Endodermal cell (in vitro differentiated cells): Measurements from ENCODE around the gene FIBCD1. TPM values are rescaled to one million over a fixed set of nuclear protein-coding genes. Genes with fewer than 3 reads are reported as not detected.

Experiments used
- DNase-seq: peaks from one replicate; pipeline ENCODE4 v3.0.0-alpha.2; 2017
- H3K27ac ChIP-seq: 2 replicates; pipeline ENCODE4 v1.5.1; 2013; ENCODE audit warnings: mild to moderate bottlenecking, low read depth, low read length, moderate library complexity
- H3K27me3 ChIP-seq: 2 replicates; pipeline ENCODE4 v1.6.1; 2013; ENCODE audit warnings: mild to moderate bottlenecking, low read length, moderate library complexity; ENCODE audit not compliant: insufficient read depth, control insufficient read depth, poor library complexity, severe bottlenecking
- H3K36me3 ChIP-seq: 2 replicates; pipeline ENCODE4 v1.7.0; 2013; ENCODE audit warnings: mild to moderate bottlenecking, low read length, moderate library complexity; ENCODE audit not compliant: control insufficient read depth, insufficient read depth
- H3K4me1 ChIP-seq: one replicate; pipeline ENCODE4 v1.7.0; 2013; ENCODE audit warnings: low read length; ENCODE audit not compliant: control insufficient read depth, insufficient read depth
- H3K4me3 ChIP-seq: 2 replicates; pipeline ENCODE4 v1.5.1; 2013; ENCODE audit warnings: mild to moderate bottlenecking, low read length, moderate library complexity
- H3K9ac ChIP-seq: 2 replicates; pipeline ENCODE4 v1.6.1; 2013; ENCODE audit warnings: mild to moderate bottlenecking, low read length, moderate library complexity; ENCODE audit not compliant: poor library complexity, severe bottlenecking; ENCODE audit errors: extremely low read depth
- H3K9me3 ChIP-seq: 2 replicates; pipeline ENCODE4 v1.6.1; 2013; ENCODE audit warnings: mild to moderate bottlenecking, low read length, moderate library complexity; ENCODE audit not compliant: control insufficient read depth
- H3K27ac Mint-ChIP-seq: 2 replicates; pipeline ENCODE4 v1.8.0; 2020; ENCODE audit warnings: mixed read lengths
- H3K27me3 Mint-ChIP-seq: 2 replicates; pipeline ENCODE4 v1.8.0; 2021; ENCODE audit warnings: mild to moderate bottlenecking, mixed read lengths; ENCODE audit not compliant: insufficient read depth
- H3K36me3 Mint-ChIP-seq: 2 replicates; pipeline ENCODE4 v1.8.0; 2020; ENCODE audit warnings: low read depth, mixed read lengths
- H3K4me1 Mint-ChIP-seq: 2 replicates; pipeline ENCODE4 v1.8.0; 2020; ENCODE audit warnings: mixed read lengths
- H3K4me3 Mint-ChIP-seq: 2 replicates; pipeline ENCODE4 v1.8.0; 2020; ENCODE audit warnings: mild to moderate bottlenecking, moderate library complexity, mixed read lengths
- H3K9me3 Mint-ChIP-seq: 2 replicates; pipeline ENCODE4 v1.8.0; 2020; ENCODE audit warnings: mild to moderate bottlenecking, mixed read lengths
- CTCF ChIP-seq: fragments of 200-600 bp; sonication (generic); conservative IDR thresholded peaks from 2 replicates; pipeline ENCODE4 v1.5.0; 2021; ENCODE audit warnings: antibody characterized with exemption, mild to moderate bottlenecking
- WGBS, 2 experiments: methylation state at CpG; one replicate each; pipeline versions ENCODE4 v1.1.5 to v1.1.7; 2013; ENCODE audit warnings: missing lambda C conversion rate in 2 of 2, mixed read lengths in 1 of 2; ENCODE audit not compliant: insufficient coverage in 1 of 2, insufficient read length in 1 of 2; 5-methylcytosine and 5-hydroxymethylcytosine counted together
- total RNA-seq, 2 donors: library from RNA; stranded (reverse); fragmentation: NEBNext Ultra II Directional in 1 of 2; extraction: Animal tissue kit (Norgen Biotek cat#: 25700) in 1 of 2; gene quantifications; 2 replicates in 1 of 2; 3 replicates in 1 of 2; pipeline ENCODE4 v1.2.1, GENCODE V29; 2021

FIBCD1 gene
- total RNA-seq, 2 donors from 2014 or later: 2.8 to 3.7 TPM

GRCh38 chr9:130895481-130896232 lies 43.4 kb downstream of the FIBCD1 start:
- H3K9me3 ChIP-seq: no peaks in the 10 kb centered on the region
- WGBS, 2 experiments: 81 to 89% methylated on average over 8 to 24 of the region's 24 CpGs
- no peaks in the 10 kb centered on the region for H3K36me3 ChIP-seq
- no peak for TF ChIP-seq CTCF
- peak overlapping the region; percentile 8 for H3K27ac Mint-ChIP-seq
- H3K27me3 Mint-ChIP-seq: no peaks in the 10 kb centered on the region
- no peak overlapping the region for H3K4me3 ChIP-seq
- peaks cover 9% of the 10 kb centered on the region for H3K4me1 Mint-ChIP-seq
- H3K4me1 ChIP-seq: peaks cover 4% of the 10 kb centered on the region
- H3K4me3 Mint-ChIP-seq: no peak overlapping the region
- no peaks in the 10 kb centered on the region for H3K9me3 Mint-ChIP-seq
- no peak overlapping the region for H3K9ac ChIP-seq
- H3K27ac ChIP-seq: no peak overlapping the region
- peak; percentile 71 for DNase-seq
- H3K27me3 ChIP-seq: no peaks in the 10 kb centered on the region
- H3K36me3 Mint-ChIP-seq: peaks cover 4% of the 10 kb centered on the region

- Mint-ChIP-seq H3K27ac (no peak overlapping the region), H3K4me3 (no peak overlapping the region)
- 91 to 92% methylated on average over 9 of the region's 9 CpGs for WGBS, 2 experiments
These were observed 44.0 kb downstream of the FIBCD1 start for GRCh38 chr9:130895038-130895437.

GRCh38 chr9:130894546-130894945 lies 44.5 kb downstream of the FIBCD1 start:
- Histone ChIP-seq H3K27ac (no peak overlapping the region), H3K27me3 (no peaks in the 10 kb centered on the region), H3K36me3 (peaks cover 6% of the 10 kb centered on the region), H3K9me3 (no peaks in the 10 kb centered on the region), H3K4me3 (no peak overlapping the region), H3K9ac (no peak overlapping the region), H3K4me1 (peaks cover 10% of the 10 kb centered on the region)
- Mint-ChIP-seq H3K9me3 (no peaks in the 10 kb centered on the region), H3K27ac (no peak overlapping the region), H3K27me3 (no peaks in the 10 kb centered on the region), H3K4me3 (no peak overlapping the region), H3K36me3 (peaks cover 8% of the 10 kb centered on the region), H3K4me1 (peaks cover 11% of the 10 kb centered on the region)
- 89 to 100% methylated on average over 7 of the region's 7 CpGs for WGBS, 2 experiments
- peak; percentile 41 for DNase-seq
- TF ChIP-seq CTCF: no peak

More at GRCh38 chr9:130895038-130895437, 44.0 kb downstream of the FIBCD1 start:
- Histone ChIP-seq H3K36me3 (peaks cover 3% of the 10 kb centered on the region), H3K9ac (no peak overlapping the region), H3K9me3 (no peaks in the 10 kb centered on the region), H3K27me3 (no peaks in the 10 kb centered on the region), H3K4me3 (no peak overlapping the region), H3K27ac (no peak overlapping the region), H3K4me1 (peaks cover 10% of the 10 kb centered on the region)
- H3K9me3 Mint-ChIP-seq: no peaks in the 10 kb centered on the region
- H3K36me3 Mint-ChIP-seq: peaks cover 5% of the 10 kb centered on the region
- H3K4me1 Mint-ChIP-seq: peaks cover 11% of the 10 kb centered on the region
- no peak for TF ChIP-seq CTCF
- H3K27me3 Mint-ChIP-seq: no peaks in the 10 kb centered on the region
- peak; percentile 42 for DNase-seq
